GM23338 (cell line): ENCODE results near the gene SOX9.

Source experiments
- CREB1 ChIP-seq: fragments of 250-450 bp; sonication (Bioruptor Pico); IDR thresholded peaks from 2 replicates; pipeline ENCODE4 v1.5.0; 2020; ENCODE audit warnings: low read depth, mild to moderate bottlenecking, moderate library complexity
- CTCF ChIP-seq, 2 experiments: fragments of 200-600 bp in 1 of 2; sonication (generic) in 1 of 2; conservative IDR thresholded peaks; 2 replicates each; pipeline versions ENCODE4 v1.5.1 to v1.6.1; 2016 to 2017; ENCODE audit warnings: antibody characterized with exemption in 2 of 2, low read depth in 2 of 2, mild to moderate bottlenecking in 2 of 2, moderate library complexity in 1 of 2
- ETS1 ChIP-seq: IDR thresholded peaks from 2 replicates; pipeline ENCODE4 v1.6.1; 2016; ENCODE audit warnings: antibody characterized with exemption
- EZH2 ChIP-seq: fragments of 200-600 bp; sonication (generic); IDR thresholded peaks from one replicate; pipeline ENCODE4 v1.8.0; 2017; ENCODE audit warnings: antibody characterized with exemption, mild to moderate bottlenecking, low read depth; ENCODE audit not compliant: unreplicated experiment
- EZH2phosphoT487 ChIP-seq: fragments of 200-600 bp; sonication (generic); IDR thresholded peaks from one replicate; pipeline ENCODE4 v1.8.1; 2018; ENCODE audit warnings: antibody characterized with exemption; ENCODE audit not compliant: unreplicated experiment
- JUNB ChIP-seq: IDR thresholded peaks from one replicate; pipeline ENCODE4 v1.6.1; 2016; ENCODE audit warnings: antibody characterized with exemption; ENCODE audit not compliant: unreplicated experiment
- NANOG ChIP-seq: IDR thresholded peaks from 2 replicates; pipeline ENCODE4 v1.6.1; 2016; ENCODE audit warnings: antibody characterized with exemption, borderline replicate concordance
- POLR2AphosphoS5 ChIP-seq: IDR thresholded peaks from 2 replicates; pipeline ENCODE4 v1.6.1; 2016; ENCODE audit warnings: antibody characterized with exemption, low read depth
- REST ChIP-seq: IDR thresholded peaks from one replicate; pipeline ENCODE4 v1.6.1; 2018; ENCODE audit warnings: antibody characterized with exemption; ENCODE audit not compliant: unreplicated experiment
- STAT1 ChIP-seq: IDR thresholded peaks from one replicate; pipeline ENCODE4 v1.6.1; 2016; ENCODE audit warnings: antibody characterized with exemption; ENCODE audit not compliant: unreplicated experiment
- ZNF114 ChIP-seq: fragments of 250-450 bp; sonication (Bioruptor Pico); IDR thresholded peaks from 2 replicates; pipeline ENCODE4 v1.5.0; 2020; ENCODE audit warnings: mild to moderate bottlenecking, moderate library complexity
- ZNF331 ChIP-seq: fragments of 250-450 bp; sonication (Bioruptor Pico); IDR thresholded peaks from 2 replicates; pipeline ENCODE4 v1.5.0; 2020; ENCODE audit warnings: low read depth, mild to moderate bottlenecking, moderate library complexity
- ZNF462 ChIP-seq: fragments of 250-450 bp; sonication (Bioruptor Pico); IDR thresholded peaks from 2 replicates; pipeline ENCODE4 v1.5.0; 2020; ENCODE audit warnings: mild to moderate bottlenecking, moderate library complexity

- no peak for TF ChIP-seq JUNB
- TF ChIP-seq CTCF (conservative IDR thresholded peaks at IDR 0.05; ENCODE audit: low read depth in 2 of 2): no peak
- TF ChIP-seq REST: no peak
- TF ChIP-seq POLR2AphosphoS5: no peak
- no peak for TF ChIP-seq CREB1
- no peak for TF ChIP-seq NANOG
- TF ChIP-seq EZH2phosphoT487: no peak
- TF ChIP-seq EZH2: no peak
- no peak for TF ChIP-seq STAT1
- no peak for TF ChIP-seq ZNF331 (CRISPR knock-in tag)
- no peak for TF ChIP-seq ETS1
- no peak for TF ChIP-seq ZNF114 (CRISPR knock-in tag)
- TF ChIP-seq ZNF462 (CRISPR knock-in tag): no peak
These were observed 30.7 kb upstream of the SOX9 start for GRCh38 chr17:72090108-72090507.
